ENCODE measurements around the gene LRMDA.

GRCh38 chr10:75555323-75555722 lies 123.9 kb downstream of the LRMDA start:
- TF ChIP-seq POLR2A (IDR thresholded peaks at IDR 0.05) (no peak), CTCF (IDR thresholded peaks at IDR 0.05) (no peak)
